Trophoblast cell (in vitro differentiated cells and primary cell): ENCODE data around the gene KIF26B.
A peak's percentile ranks its signal among the peaks of the same experiment; 100 is the strongest.

Source experiments
- DNase-seq, 2 donors: peaks; one replicate each; pipeline ENCODE4 v3.0.0-alpha.2; 2016
- H2AFZ ChIP-seq: 2 replicates; pipeline ENCODE4 v1.6.1; 2013; ENCODE audit warnings: low read length, moderate library complexity, mild to moderate bottlenecking; ENCODE audit not compliant: insufficient read depth, poor library complexity
- H2AK5ac ChIP-seq: 2 replicates; pipeline ENCODE4 v1.6.1; 2013; ENCODE audit warnings: mild to moderate bottlenecking, low read length
- H2BK120ac ChIP-seq: 2 replicates; pipeline ENCODE4 v1.6.1; 2013; ENCODE audit warnings: low read length, mild to moderate bottlenecking, moderate library complexity; ENCODE audit not compliant: insufficient read depth, poor library complexity
- H2BK12ac ChIP-seq: 2 replicates; pipeline ENCODE4 v1.6.1; 2013; ENCODE audit warnings: mild to moderate bottlenecking, low read length, moderate library complexity
- H2BK5ac ChIP-seq: 2 replicates; pipeline ENCODE4 v1.6.1; 2013; ENCODE audit warnings: low read length, low read depth, moderate library complexity, mild to moderate bottlenecking; ENCODE audit not compliant: poor library complexity
- H3K14ac ChIP-seq: 2 replicates; pipeline ENCODE4 v1.6.1; 2013; ENCODE audit warnings: mild to moderate bottlenecking, low read length
- H3K18ac ChIP-seq: 2 replicates; pipeline ENCODE4 v1.6.1; 2013; ENCODE audit warnings: mild to moderate bottlenecking, low read length
- H3K23ac ChIP-seq: 2 replicates; pipeline ENCODE4 v1.6.1; 2013; ENCODE audit warnings: low read length
- H3K27ac ChIP-seq: 2 replicates; pipeline ENCODE4 v1.5.1; 2013; ENCODE audit warnings: low read depth, mild to moderate bottlenecking, inconsistent platforms, low read length, moderate library complexity
- H3K27me3 ChIP-seq: 2 replicates; pipeline ENCODE4 v1.6.1; 2013; ENCODE audit warnings: inconsistent platforms, mild to moderate bottlenecking, low read length, moderate library complexity; ENCODE audit not compliant: insufficient read depth
- H3K36me3 ChIP-seq, 2 experiments: 1 replicate in 1 of 2; 2 replicates in 1 of 2; pipeline ENCODE4 v1.6.1; 2013; ENCODE audit warnings: low read length in 2 of 2, mild to moderate bottlenecking in 2 of 2, moderate library complexity in 1 of 2; ENCODE audit not compliant: insufficient read depth in 2 of 2, control insufficient read depth in 1 of 2
- H3K4ac ChIP-seq: 2 replicates; pipeline ENCODE4 v1.6.1; 2013; ENCODE audit warnings: low read depth, mild to moderate bottlenecking, low read length, moderate library complexity
- H3K4me1 ChIP-seq, 2 experiments: 1 replicate in 1 of 2; 2 replicates in 1 of 2; pipeline ENCODE4 v1.6.1; 2013; ENCODE audit warnings: low read length in 2 of 2, mild to moderate bottlenecking in 2 of 2, moderate library complexity in 1 of 2; ENCODE audit not compliant: insufficient read depth in 2 of 2, control insufficient read depth in 1 of 2
- H3K4me2 ChIP-seq: 2 replicates; pipeline ENCODE4 v1.6.1; 2013; ENCODE audit warnings: inconsistent platforms, mild to moderate bottlenecking, low read length, moderate library complexity
- H3K4me3 ChIP-seq: 2 replicates; pipeline ENCODE4 v1.5.1; 2013; ENCODE audit warnings: mild to moderate bottlenecking, low read depth, low read length, inconsistent platforms
- H3K79me1 ChIP-seq: one replicate; pipeline ENCODE4 v1.6.1; 2013; ENCODE audit warnings: low read length
- H3K79me2 ChIP-seq: 2 replicates; pipeline ENCODE4 v1.6.1; 2013; ENCODE audit warnings: low read length, mild to moderate bottlenecking; ENCODE audit not compliant: control insufficient read depth, insufficient read depth, poor library complexity
- H3K9ac ChIP-seq: 2 replicates; pipeline ENCODE4 v1.6.1; 2013; ENCODE audit warnings: mild to moderate bottlenecking, low read length
- H3K9me3 ChIP-seq: 2 replicates; pipeline ENCODE4 v1.6.1; 2013; ENCODE audit warnings: low read depth, mild to moderate bottlenecking, control low read depth, inconsistent platforms, low read length; ENCODE audit not compliant: insufficient read depth
- H4K12ac ChIP-seq: 2 replicates; pipeline ENCODE4 v1.6.1; 2013; ENCODE audit warnings: low read depth, mild to moderate bottlenecking, low read length, moderate library complexity
- H4K8ac ChIP-seq: 2 replicates; pipeline ENCODE4 v1.6.1; 2013; ENCODE audit warnings: low read depth, mild to moderate bottlenecking, low read length, moderate library complexity
- H4K91ac ChIP-seq: one replicate; pipeline ENCODE4 v1.6.1; 2013; ENCODE audit warnings: low read depth, mild to moderate bottlenecking, low read length, moderate library complexity
- WGBS: extraction: QIAGEN DNeasy Blood & Tissue Kit; methylation state at CpG from one replicate; pipeline ENCODE4 v1.1.7; 2013; ENCODE audit warnings: missing lambda C conversion rate; ENCODE audit not compliant: insufficient read length, insufficient coverage; ENCODE audit errors: extremely low coverage; 5-methylcytosine and 5-hydroxymethylcytosine counted together

Gene KIF26B

DNA sequence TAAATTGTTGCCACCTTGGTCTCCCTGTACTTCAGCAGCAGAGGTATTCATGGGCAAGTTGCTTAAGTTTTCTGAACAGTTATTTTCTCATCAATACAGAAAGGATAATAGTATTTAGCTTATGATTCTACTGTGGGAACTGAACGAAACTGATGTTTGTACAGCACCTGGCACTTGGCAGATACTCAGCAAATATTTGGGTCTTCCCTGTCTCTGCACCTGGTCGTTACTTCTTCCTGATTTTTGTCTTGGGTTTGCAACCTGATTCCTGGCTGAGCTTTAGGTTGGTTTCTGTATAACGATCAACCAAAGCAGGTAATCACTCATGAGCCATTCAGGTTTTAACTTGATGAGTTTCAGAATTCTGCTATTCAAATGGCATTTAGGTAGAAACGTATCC is 490.6 kb downstream of the KIF26B start:
- no CpG with 5 or more reads among the region's 4 CpGs for WGBS

DNA sequence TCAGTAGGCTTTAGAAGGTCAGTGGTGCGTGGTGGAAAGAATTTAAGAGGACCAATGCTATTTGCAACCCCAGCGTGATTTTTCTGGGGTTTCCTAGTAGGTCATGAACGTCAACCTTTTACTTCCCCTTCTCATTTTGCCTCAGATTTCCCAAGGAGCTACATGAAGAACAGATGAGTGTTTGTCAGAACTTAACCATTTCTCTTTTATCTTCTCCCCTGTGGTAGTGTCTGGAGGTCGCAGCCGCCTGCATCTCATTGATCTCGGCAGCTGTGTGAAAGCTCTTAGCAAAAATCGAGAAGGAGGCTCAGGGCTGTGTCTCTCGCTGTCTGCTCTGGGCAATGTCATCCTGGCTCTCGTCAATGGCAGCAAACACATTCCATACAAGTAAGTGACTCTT is 491.1 kb downstream of the KIF26B start:
- H3K23ac ChIP-seq, result no peak overlapping the region
- H3K79me2 ChIP-seq, result no peaks in the 10 kb centered on the region
- no peak overlapping the region for H3K4ac ChIP-seq
- peaks cover 7 to 22% of the 10 kb centered on the region in 2 experiments for H3K36me3 ChIP-seq
- no peak overlapping the region for H3K9ac ChIP-seq
- no peak overlapping the region for H3K18ac ChIP-seq
- no peak overlapping the region for H2AK5ac ChIP-seq
- no peak overlapping the region for H2BK120ac ChIP-seq
- H4K91ac ChIP-seq, result no peak overlapping the region
- peak overlapping the region; percentile 63 for H3K27ac ChIP-seq
- peaks cover 9% of the 10 kb centered on the region for H3K79me1 ChIP-seq
- no peak for DNase-seq
- no peak overlapping the region for H4K8ac ChIP-seq
- H3K14ac ChIP-seq, result no peak overlapping the region
- H2BK12ac ChIP-seq, result no peak overlapping the region
- H2AFZ ChIP-seq, result no peak overlapping the region
- no peak overlapping the region for H3K4me3 ChIP-seq
- peaks cover 7% of the 10 kb centered on the region for H3K9me3 ChIP-seq
- no peaks in the 10 kb centered on the region for H3K27me3 ChIP-seq
- H2BK5ac ChIP-seq, result no peak overlapping the region
- H4K12ac ChIP-seq, result no peak overlapping the region
- no CpG with 5 or more reads among the region's 9 CpGs for WGBS
- no peak overlapping the region for H3K4me2 ChIP-seq
- peaks cover 8 to 11% of the 10 kb centered on the region in 2 experiments for H3K4me1 ChIP-seq

More for the DNA sequence above, 490.6 kb downstream of the KIF26B start:
- no peak overlapping the region for H2BK120ac ChIP-seq
- no peak overlapping the region for H2AFZ ChIP-seq
- H3K18ac ChIP-seq, result no peak overlapping the region
- no peak overlapping the region for H3K4me3 ChIP-seq
- H3K27me3 ChIP-seq, result no peaks in the 10 kb centered on the region
- no peak overlapping the region for H3K23ac ChIP-seq
- H3K4ac ChIP-seq, result no peak overlapping the region
- H2BK12ac ChIP-seq, result no peak overlapping the region
- no peak overlapping the region for H2AK5ac ChIP-seq
- peak overlapping the region; percentile 7 for H4K91ac ChIP-seq
- H3K9ac ChIP-seq, result no peak overlapping the region
- H3K9me3 ChIP-seq, result peaks cover 7% of the 10 kb centered on the region
- no peak overlapping the region for H4K8ac ChIP-seq
- H3K79me2 ChIP-seq, result no peaks in the 10 kb centered on the region
- H3K4me1 ChIP-seq, result peaks cover 8 to 11% of the 10 kb centered on the region in 2 experiments
- DNase-seq, result no peak
- H4K12ac ChIP-seq, result no peak overlapping the region
- no peak overlapping the region for H3K14ac ChIP-seq
- peaks cover 7 to 19% of the 10 kb centered on the region in 2 experiments for H3K36me3 ChIP-seq
- H3K27ac ChIP-seq, result peak overlapping the region; percentile 63
- H2BK5ac ChIP-seq, result no peak overlapping the region
- H3K4me2 ChIP-seq, result no peak overlapping the region
- H3K79me1 ChIP-seq, result peaks cover 9% of the 10 kb centered on the region

DNA sequence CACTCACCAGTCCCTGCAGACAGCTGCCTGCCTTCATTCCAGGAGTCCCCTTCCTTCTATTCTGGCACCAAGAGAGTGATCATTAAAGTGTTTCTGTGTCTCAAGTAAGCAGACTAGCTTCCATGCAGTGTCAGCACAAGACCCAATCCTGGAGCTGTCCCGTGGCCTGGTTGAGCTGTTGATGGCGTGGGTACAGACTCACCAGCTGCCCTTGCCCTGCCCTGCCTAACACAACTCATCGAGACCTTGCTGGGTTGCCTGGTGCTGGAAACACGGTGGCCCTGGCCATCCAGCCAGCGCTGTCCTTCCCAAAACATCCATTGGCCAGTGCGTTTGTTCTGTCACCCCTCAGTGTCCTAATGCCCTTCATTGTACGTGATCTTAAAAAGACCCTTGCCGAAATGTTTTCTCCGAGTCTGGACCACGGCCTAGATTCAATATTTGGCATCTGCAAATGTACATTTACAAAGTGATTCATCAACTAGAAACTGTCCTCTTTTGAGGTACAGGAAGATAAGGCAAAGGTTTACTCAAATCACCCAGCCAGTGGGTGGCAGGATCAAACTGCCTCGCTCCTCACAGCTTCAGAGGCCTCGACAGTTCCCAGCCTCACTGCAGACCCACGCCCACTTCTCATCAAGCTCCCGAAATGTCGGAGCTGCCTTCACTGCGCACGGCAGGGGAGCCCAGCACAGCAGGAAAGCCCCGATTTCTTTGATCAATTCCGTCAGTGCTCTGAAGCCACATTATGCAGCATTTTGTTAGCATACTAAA is 494.2 kb downstream of the KIF26B start:
- Histone ChIP-seq H3K36me3 (peaks cover 5 to 24% of the 10 kb centered on the region in 2 experiments), H2BK12ac (no peak overlapping the region), H3K18ac (no peak overlapping the region), H2AFZ (no peak overlapping the region), H3K23ac (no peak overlapping the region), H3K27me3 (no peaks in the 10 kb centered on the region), H3K4me2 (no peak overlapping the region), H4K8ac (no peak overlapping the region), H3K79me2 (no peaks in the 10 kb centered on the region), H3K9me3 (peaks cover 8% of the 10 kb centered on the region), H4K12ac (no peak overlapping the region), H2BK5ac (no peak overlapping the region), H2BK120ac (no peak overlapping the region), H3K4me1 (peaks cover 8 to 12% of the 10 kb centered on the region in 2 experiments), H3K79me1 (peaks cover 9% of the 10 kb centered on the region), H4K91ac (peak overlapping the region; percentile 13), H3K9ac (no peak overlapping the region), H3K27ac (no peak overlapping the region), H2AK5ac (no peak overlapping the region), H3K14ac (no peak overlapping the region), H3K4ac (no peak overlapping the region), H3K4me3 (no peak overlapping the region)
- no peak for DNase-seq
- WGBS, result no CpG with 5 or more reads among the region's 19 CpGs

GRCh38 chr1:245649666-245650065 is 494.9 kb downstream of the KIF26B start:
- Histone ChIP-seq H3K18ac (no peak overlapping the region), H3K27me3 (no peaks in the 10 kb centered on the region), H2BK120ac (no peak overlapping the region), H3K79me1 (peaks cover 9% of the 10 kb centered on the region), H2AK5ac (no peak overlapping the region), H3K23ac (no peak overlapping the region), H2BK12ac (no peak overlapping the region), H2BK5ac (no peak overlapping the region), H3K14ac (no peak overlapping the region), H3K27ac (no peak overlapping the region), H3K9me3 (peaks cover 8% of the 10 kb centered on the region), H3K4me3 (no peak overlapping the region), H2AFZ (no peak overlapping the region), H4K8ac (no peak overlapping the region), H3K9ac (no peak overlapping the region), H4K91ac (no peak overlapping the region), H3K79me2 (no peaks in the 10 kb centered on the region), H3K36me3 (peaks cover 5 to 24% of the 10 kb centered on the region in 2 experiments), H4K12ac (no peak overlapping the region), H3K4me2 (no peak overlapping the region), H3K4ac (no peak overlapping the region), H3K4me1 (peaks cover 14 to 18% of the 10 kb centered on the region in 2 experiments)
- no CpG with 5 or more reads among the region's 5 CpGs for WGBS
- DNase-seq, result no peak
